GM12874 (cell line): ENCODE data around the gene SCO1.

Experiments
- CTCF ChIP-seq: IDR thresholded peaks from 2 replicates; pipeline ENCODE4 v1.5.1; 2011; ENCODE audit warnings: low read depth, mild to moderate bottlenecking, control low read depth, low read length, moderate library complexity; ENCODE audit not compliant: insufficient read depth

The SCO1 gene

GRCh38 chr17:10718547-10718946 is 21.2 kb upstream of the SCO1 start:
- no peak for TF ChIP-seq CTCF

- TF ChIP-seq CTCF: no peak
Observed at GRCh38 chr17:10716218-10716617, 18.9 kb upstream of the SCO1 start.

GRCh38 chr17:10713318-10713717 is 16.0 kb upstream of the SCO1 start:
- no peak for TF ChIP-seq CTCF

- no peak for TF ChIP-seq CTCF
Observed at GRCh38 chr17:10705727-10706126, 8.4 kb upstream of the SCO1 start.

- no peak for TF ChIP-seq CTCF
Observed at GRCh38 chr17:10702574-10702973, 5.2 kb upstream of the SCO1 start.

- TF ChIP-seq CTCF: no peak
Observed at GRCh38 chr17:10699856-10700255, 2.5 kb upstream of the SCO1 start.

GRCh38 chr17:10698096-10698818 is 924 bp upstream of the SCO1 start:
- TF ChIP-seq CTCF: no peak

GRCh38 chr17:10687499-10687898 is 9.8 kb downstream of the SCO1 start:
- TF ChIP-seq CTCF: no peak
